ENCODE results near the gene GDPD3. TPM values are rescaled to one million over a fixed set of nuclear protein-coding genes. Genes with fewer than 3 reads are reported as not detected.

GDPD3 gene
- total RNA-seq, result 4.3 and 6.3 TPM in 2 replicates

GRCh38 chr16:30113031-30113710, at the start of gene GDPD3:
TSS of gene GDPD3 (minus strand) at chr16:30113537. CDS start at chr16:30113478, 59 bp downstream.
- peak within 1 kb of the TSS; percentile 40 for H3K27ac Mint-ChIP-seq
- H3K4me3 Mint-ChIP-seq, result no peak within 1 kb of the TSS
- H3K4me1 Mint-ChIP-seq (ENCODE audit: low read depth), result no peaks in the 10 kb centered on the region
- DNase-seq (ENCODE audit: low spot score), result no peak
- no peaks in the 10 kb centered on the region for H3K27me3 Mint-ChIP-seq (ENCODE audit: insufficient read depth)
- H3K9me3 Mint-ChIP-seq, result no peaks in the 10 kb centered on the region
- H3K36me3 Mint-ChIP-seq (ENCODE audit: low read depth), result peaks cover 9% of the 10 kb centered on the region
- intact Hi-C loops (cut with micrococcal nuclease), result no loop called here

- no peak overlapping the region for H3K27ac Mint-ChIP-seq
Observed at GRCh38 chr16:30157214-30157613, 43.9 kb upstream of the GDPD3 start.

GRCh38 chr16:30155188-30155587, 41.9 kb upstream of the GDPD3 start:
- no peaks in the 10 kb centered on the region for H3K36me3 Mint-ChIP-seq (ENCODE audit: low read depth)
- no peak overlapping the region for H3K4me3 Mint-ChIP-seq
- no peaks in the 10 kb centered on the region for H3K27me3 Mint-ChIP-seq (ENCODE audit: insufficient read depth)
- H3K4me1 Mint-ChIP-seq (ENCODE audit: low read depth), result no peaks in the 10 kb centered on the region
- intact Hi-C loops (cut with micrococcal nuclease), result no loop called here
- no peaks in the 10 kb centered on the region for H3K9me3 Mint-ChIP-seq
- DNase-seq (ENCODE audit: low spot score), result no peak
- no peak overlapping the region for H3K27ac Mint-ChIP-seq

More at GRCh38 chr16:30157214-30157613, 43.9 kb upstream of the GDPD3 start:
- H3K4me3 Mint-ChIP-seq, result no peak overlapping the region
- H3K9me3 Mint-ChIP-seq, result no peaks in the 10 kb centered on the region
- H3K36me3 Mint-ChIP-seq (ENCODE audit: low read depth), result no peaks in the 10 kb centered on the region
- intact Hi-C loops (cut with micrococcal nuclease), result no loop called here
- H3K27me3 Mint-ChIP-seq (ENCODE audit: insufficient read depth), result no peaks in the 10 kb centered on the region
- H3K4me1 Mint-ChIP-seq (ENCODE audit: low read depth), result no peaks in the 10 kb centered on the region
- no peak for DNase-seq (ENCODE audit: low spot score)

- no peak for DNase-seq (ENCODE audit: low spot score)
- H3K27ac Mint-ChIP-seq, result no peak overlapping the region
- intact Hi-C loops (cut with micrococcal nuclease), result no loop called here
- peaks cover 12% of the 10 kb centered on the region for H3K9me3 Mint-ChIP-seq
- no peaks in the 10 kb centered on the region for H3K27me3 Mint-ChIP-seq (ENCODE audit: insufficient read depth)
- peaks cover 2% of the 10 kb centered on the region for H3K36me3 Mint-ChIP-seq (ENCODE audit: low read depth)
- no peaks in the 10 kb centered on the region for H3K4me1 Mint-ChIP-seq (ENCODE audit: low read depth)
- H3K4me3 Mint-ChIP-seq, result no peak overlapping the region
Observed at GRCh38 chr16:30152517-30152916, 39.2 kb upstream of the GDPD3 start.

- Mint-ChIP-seq H3K36me3 (ENCODE audit: low read depth) (peaks cover 2% of the 10 kb centered on the region), H3K27me3 (ENCODE audit: insufficient read depth) (no peaks in the 10 kb centered on the region), H3K9me3 (peaks cover 12% of the 10 kb centered on the region), H3K4me3 (no peak overlapping the region), H3K4me1 (ENCODE audit: low read depth) (no peaks in the 10 kb centered on the region), H3K27ac (no peak overlapping the region)
- intact Hi-C loops (cut with micrococcal nuclease), result no loop called here
- no peak for DNase-seq (ENCODE audit: low spot score)
Observed at GRCh38 chr16:30151091-30151490, 37.8 kb upstream of the GDPD3 start.

- peaks cover 2% of the 10 kb centered on the region for H3K36me3 Mint-ChIP-seq (ENCODE audit: low read depth)
- peaks cover 12% of the 10 kb centered on the region for H3K9me3 Mint-ChIP-seq
Observed at GRCh38 chr16:30149250-30149930, 36.1 kb upstream of the GDPD3 start.

GRCh38 chr16:30147843-30148510, 34.6 kb upstream of the GDPD3 start:
- Mint-ChIP-seq H3K9me3 (peaks cover 12% of the 10 kb centered on the region), H3K36me3 (ENCODE audit: low read depth) (peaks cover 2% of the 10 kb centered on the region), H3K27ac (no peak overlapping the region), H3K4me3 (no peak overlapping the region), H3K27me3 (ENCODE audit: insufficient read depth) (peaks cover 1% of the 10 kb centered on the region), H3K4me1 (ENCODE audit: low read depth) (peaks cover 6% of the 10 kb centered on the region)
- intact Hi-C loops (cut with micrococcal nuclease), result no loop called here
- DNase-seq (ENCODE audit: low spot score), result no peak

More at GRCh38 chr16:30149250-30149930, 36.1 kb upstream of the GDPD3 start:
- intact Hi-C loops (cut with micrococcal nuclease), result no loop called here
- Mint-ChIP-seq H3K27me3 (ENCODE audit: insufficient read depth) (peaks cover 1% of the 10 kb centered on the region), H3K4me1 (ENCODE audit: low read depth) (no peaks in the 10 kb centered on the region), H3K4me3 (no peak overlapping the region), H3K27ac (no peak overlapping the region)
- DNase-seq (ENCODE audit: low spot score), result no peak

- H3K9me3 Mint-ChIP-seq, result peaks cover 12% of the 10 kb centered on the region
- H3K36me3 Mint-ChIP-seq (ENCODE audit: low read depth), result peaks cover 2% of the 10 kb centered on the region
- intact Hi-C loops (cut with micrococcal nuclease), result no loop called here
- H3K27ac Mint-ChIP-seq, result no peak overlapping the region
- peaks cover 12% of the 10 kb centered on the region for H3K4me1 Mint-ChIP-seq (ENCODE audit: low read depth)
- DNase-seq (ENCODE audit: low spot score), result no peak
- no peak overlapping the region for H3K4me3 Mint-ChIP-seq
- H3K27me3 Mint-ChIP-seq (ENCODE audit: insufficient read depth), result peaks cover 1% of the 10 kb centered on the region
Observed at GRCh38 chr16:30145657-30146056, 32.3 kb upstream of the GDPD3 start.

GRCh38 chr16:30144917-30145316, 31.6 kb upstream of the GDPD3 start:
- H3K4me3 Mint-ChIP-seq, result no peak overlapping the region
- peaks cover 15% of the 10 kb centered on the region for H3K4me1 Mint-ChIP-seq (ENCODE audit: low read depth)
- intact Hi-C loops (cut with micrococcal nuclease), result no loop called here
- H3K27me3 Mint-ChIP-seq (ENCODE audit: insufficient read depth), result peaks cover 1% of the 10 kb centered on the region
- no peak for DNase-seq (ENCODE audit: low spot score)
- H3K9me3 Mint-ChIP-seq, result peaks cover 12% of the 10 kb centered on the region
- no peak overlapping the region for H3K27ac Mint-ChIP-seq
- H3K36me3 Mint-ChIP-seq (ENCODE audit: low read depth), result peaks cover 2% of the 10 kb centered on the region

- no peak for DNase-seq (ENCODE audit: low spot score)
- peaks cover 22% of the 10 kb centered on the region for H3K4me1 Mint-ChIP-seq (ENCODE audit: low read depth)
- H3K4me3 Mint-ChIP-seq, result no peak overlapping the region
- H3K9me3 Mint-ChIP-seq, result peaks cover 5% of the 10 kb centered on the region
- peaks cover 1% of the 10 kb centered on the region for H3K27me3 Mint-ChIP-seq (ENCODE audit: insufficient read depth)
- intact Hi-C loops (cut with micrococcal nuclease), result no loop called here
- no peaks in the 10 kb centered on the region for H3K36me3 Mint-ChIP-seq (ENCODE audit: low read depth)
- no peak overlapping the region for H3K27ac Mint-ChIP-seq
Observed at GRCh38 chr16:30144017-30144416, 30.7 kb upstream of the GDPD3 start.

GRCh38 chr16:30143347-30143702, 30.0 kb upstream of the GDPD3 start:
- no peaks in the 10 kb centered on the region for H3K36me3 Mint-ChIP-seq (ENCODE audit: low read depth)
- no peak for DNase-seq (ENCODE audit: low spot score)
- intact Hi-C loops (cut with micrococcal nuclease), result no loop called here
- H3K4me1 Mint-ChIP-seq (ENCODE audit: low read depth), result peaks cover 22% of the 10 kb centered on the region
- peaks cover 1% of the 10 kb centered on the region for H3K27me3 Mint-ChIP-seq (ENCODE audit: insufficient read depth)
- no peak overlapping the region for H3K4me3 Mint-ChIP-seq
- H3K27ac Mint-ChIP-seq, result peak overlapping the region; percentile 45
- no peaks in the 10 kb centered on the region for H3K9me3 Mint-ChIP-seq

GRCh38 chr16:30142672-30143346, 29.5 kb upstream of the GDPD3 start:
- peak; percentile 22 for DNase-seq (ENCODE audit: low spot score)
- intact Hi-C loops (cut with micrococcal nuclease), result no loop called here
- H3K4me3 Mint-ChIP-seq, result no peak overlapping the region
- H3K9me3 Mint-ChIP-seq, result no peaks in the 10 kb centered on the region
- peak overlapping the region; percentile 45 for H3K27ac Mint-ChIP-seq
- H3K4me1 Mint-ChIP-seq (ENCODE audit: low read depth), result peaks cover 22% of the 10 kb centered on the region
- no peaks in the 10 kb centered on the region for H3K36me3 Mint-ChIP-seq (ENCODE audit: low read depth)
- H3K27me3 Mint-ChIP-seq (ENCODE audit: insufficient read depth), result peaks cover 1% of the 10 kb centered on the region

GRCh38 chr16:30141750-30142149, 28.4 kb upstream of the GDPD3 start:
- intact Hi-C loops (cut with micrococcal nuclease), result no loop called here
- no peak for DNase-seq (ENCODE audit: low spot score)
- Mint-ChIP-seq H3K4me3 (no peak overlapping the region), H3K27me3 (ENCODE audit: insufficient read depth) (peaks cover 1% of the 10 kb centered on the region), H3K27ac (peak overlapping the region; percentile 27), H3K4me1 (ENCODE audit: low read depth) (peaks cover 26% of the 10 kb centered on the region), H3K9me3 (no peaks in the 10 kb centered on the region), H3K36me3 (ENCODE audit: low read depth) (no peaks in the 10 kb centered on the region)

Measured in activated T-helper 1 cell treated with anti-CD3 and anti-CD28 coated beads, Interleukin-12 subunit alpha, Interleukin-12 subunit beta, Interleukin-2, Interleukin-4 antibody, amounts not matched to agents 30 ng/mL and 10 ng/mL and 1 ng/mL, durations not matched to agents 14 hours and 24 hours and 36 hours (primary cell).